GM12864 (cell line): Measurements from ENCODE around the gene TOR4A.

Experiments used
- DNase-seq: peaks from one replicate; pipeline ENCODE4 v3.0.0-alpha.2; 2011; ENCODE audit warnings: low read depth
- H3K4me3 ChIP-seq: 2 replicates; pipeline ENCODE4 v1.5.1; 2011; ENCODE audit warnings: mild to moderate bottlenecking, low read depth, low read length, control low read depth
- TF ChIP-seq, protein P1 (sequence below): IDR thresholded peaks from 2 replicates; pipeline ENCODE4 v1.5.1; 2011; ENCODE audit warnings: low read depth, mild to moderate bottlenecking, moderate library complexity, low read length, control low read depth, inconsistent platforms; ENCODE audit errors: missing control alignments

The TOR4A gene

GRCh38 chr9:137303893-137304382 is 26.4 kb downstream of the TOR4A start:
- TF ChIP-seq, protein P1, sequence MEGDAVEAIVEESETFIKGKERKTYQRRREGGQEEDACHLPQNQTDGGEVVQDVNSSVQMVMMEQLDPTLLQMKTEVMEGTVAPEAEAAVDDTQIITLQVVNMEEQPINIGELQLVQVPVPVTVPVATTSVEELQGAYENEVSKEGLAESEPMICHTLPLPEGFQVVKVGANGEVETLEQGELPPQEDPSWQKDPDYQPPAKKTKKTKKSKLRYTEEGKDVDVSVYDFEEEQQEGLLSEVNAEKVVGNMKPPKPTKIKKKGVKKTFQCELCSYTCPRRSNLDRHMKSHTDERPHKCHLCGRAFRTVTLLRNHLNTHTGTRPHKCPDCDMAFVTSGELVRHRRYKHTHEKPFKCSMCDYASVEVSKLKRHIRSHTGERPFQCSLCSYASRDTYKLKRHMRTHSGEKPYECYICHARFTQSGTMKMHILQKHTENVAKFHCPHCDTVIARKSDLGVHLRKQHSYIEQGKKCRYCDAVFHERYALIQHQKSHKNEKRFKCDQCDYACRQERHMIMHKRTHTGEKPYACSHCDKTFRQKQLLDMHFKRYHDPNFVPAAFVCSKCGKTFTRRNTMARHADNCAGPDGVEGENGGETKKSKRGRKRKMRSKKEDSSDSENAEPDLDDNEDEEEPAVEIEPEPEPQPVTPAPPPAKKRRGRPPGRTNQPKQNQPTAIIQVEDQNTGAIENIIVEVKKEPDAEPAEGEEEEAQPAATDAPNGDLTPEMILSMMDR: no peak
- DNase-seq: no peak

DNA sequence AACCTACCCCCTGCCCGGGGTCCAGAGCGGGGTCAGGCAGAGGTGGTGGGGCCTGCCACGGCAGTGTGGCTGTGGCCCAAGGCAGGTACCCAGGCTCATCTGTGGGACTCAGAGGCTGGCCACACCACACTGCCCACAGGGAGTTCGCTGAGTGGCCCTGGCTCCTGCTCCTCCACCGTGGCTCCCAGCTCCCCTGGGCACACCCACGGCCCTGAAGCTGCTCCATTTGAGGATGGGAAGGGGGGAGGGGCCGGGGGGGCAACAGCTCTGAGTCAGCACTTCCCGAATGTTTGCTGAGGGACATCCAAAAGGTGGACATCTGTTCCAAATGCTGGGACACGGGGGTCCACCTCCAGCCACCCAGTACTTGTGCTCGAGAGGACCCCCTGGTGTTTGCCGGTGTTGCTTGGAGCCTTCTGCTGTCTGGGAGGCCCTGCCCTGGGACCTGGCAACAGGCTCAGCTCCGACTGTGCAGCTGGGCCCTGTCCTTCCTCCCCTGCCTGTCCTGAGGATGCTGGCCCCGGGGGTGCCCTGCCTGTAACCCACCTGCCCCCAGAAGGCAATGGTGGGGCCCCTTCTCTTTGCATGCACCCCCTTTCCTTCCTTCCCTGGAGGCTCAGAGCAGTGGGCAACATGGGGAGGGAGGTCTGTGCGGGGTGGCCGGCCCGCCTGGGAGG is 27.0 kb downstream of the TOR4A start:
- no peak overlapping the region for H3K4me3 ChIP-seq
- TF ChIP-seq, protein P1: peak; percentile 33
- DNase-seq: no peak

More at GRCh38 chr9:137303893-137304382, 26.4 kb downstream of the TOR4A start:
- no peak overlapping the region for H3K4me3 ChIP-seq

- TF ChIP-seq, protein P1: no peak
- no peak for DNase-seq
- H3K4me3 ChIP-seq: no peak overlapping the region
Observed at GRCh38 chr9:137305060-137305797, 27.7 kb downstream of the TOR4A start.

DNA sequence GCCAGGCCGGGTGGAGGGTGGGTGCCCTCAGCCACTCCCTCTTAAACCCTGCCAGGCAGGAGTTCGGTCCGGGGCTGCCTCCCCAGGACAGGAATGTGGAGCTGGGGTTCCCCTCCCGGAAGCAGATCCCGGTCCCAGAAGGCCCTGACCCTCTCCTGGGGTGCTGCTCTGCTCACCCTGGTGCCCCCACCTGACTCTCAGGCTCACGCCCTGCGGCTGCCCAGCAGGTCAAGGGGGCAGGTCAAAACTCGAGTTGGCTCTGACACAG is 28.2 kb downstream of the TOR4A start:
- TF ChIP-seq, protein P1: no peak
- H3K4me3 ChIP-seq: no peak overlapping the region
- DNase-seq: no peak

- no peak for DNase-seq
- TF ChIP-seq, protein P1: no peak
- H3K4me3 ChIP-seq: no peak overlapping the region
Observed at GRCh38 chr9:137306066-137306849, 28.7 kb downstream of the TOR4A start.

GRCh38 chr9:137306850-137307254 is 29.3 kb downstream of the TOR4A start:
- H3K4me3 ChIP-seq: no peak overlapping the region
- TF ChIP-seq, protein P1: no peak
- DNase-seq: no peak
